Measurements from ENCODE around the gene SDCCAG8.

SDCCAG8 gene

GRCh38 chr1:243254233-243254926 lies 1.5 kb upstream of the SDCCAG8 start:
- in situ Hi-C loops (cut with MboI; ENCODE audit: low sequenced_read_pairs): no loop called here

GRCh38 chr1:243254927-243255790 lies 682 bp upstream of the SDCCAG8 start, which contains the start of gene CEP170:
Gene CEP170 (minus strand): TSS chr1:243255281. CDS start chr1:243225280, 30,001 bp downstream.
- in situ Hi-C loops (cut with MboI; ENCODE audit: low sequenced_read_pairs): no loop called here

GRCh38 chr1:243256590-243256989 lies 749 bp downstream of the SDCCAG8 start:
- in situ Hi-C loops (cut with MboI; ENCODE audit: low sequenced_read_pairs): no loop called here

GRCh38 chr1:243257189-243257588 lies 1.3 kb downstream of the SDCCAG8 start:
- in situ Hi-C loops (cut with MboI; ENCODE audit: low sequenced_read_pairs): no loop called here

- in situ Hi-C loops (cut with MboI; ENCODE audit: low sequenced_read_pairs): no loop called here
Measured at GRCh38 chr1:243258731-243259130, 2.9 kb downstream of the SDCCAG8 start.

- in situ Hi-C loops (cut with MboI; ENCODE audit: low sequenced_read_pairs): no loop called here
Measured at GRCh38 chr1:243260221-243260880, 4.5 kb downstream of the SDCCAG8 start.

GRCh38 chr1:243261390-243261789 lies 5.5 kb downstream of the SDCCAG8 start:
- in situ Hi-C loops (cut with MboI; ENCODE audit: low sequenced_read_pairs): no loop called here

GRCh38 chr1:243264717-243265116 lies 8.9 kb downstream of the SDCCAG8 start:
- in situ Hi-C loops (cut with MboI; ENCODE audit: low sequenced_read_pairs): no loop called here

GRCh38 chr1:243266231-243266630 lies 10.4 kb downstream of the SDCCAG8 start:
- in situ Hi-C loops (cut with MboI; ENCODE audit: low sequenced_read_pairs): no loop called here

- in situ Hi-C loops (cut with MboI; ENCODE audit: low sequenced_read_pairs): no loop called here
Measured at GRCh38 chr1:243267471-243267880, 11.6 kb downstream of the SDCCAG8 start.

- in situ Hi-C loops (cut with MboI; ENCODE audit: low sequenced_read_pairs): no loop called here
Measured at GRCh38 chr1:243267914-243268653, 12.2 kb downstream of the SDCCAG8 start.

- in situ Hi-C loops (cut with MboI; ENCODE audit: low sequenced_read_pairs): no loop called here
Measured at GRCh38 chr1:243268751-243269460, 13.1 kb downstream of the SDCCAG8 start.

GRCh38 chr1:243269461-243269801 lies 13.6 kb downstream of the SDCCAG8 start:
- in situ Hi-C loops (cut with MboI; ENCODE audit: low sequenced_read_pairs): no loop called here

- in situ Hi-C loops (cut with MboI; ENCODE audit: low sequenced_read_pairs): no loop called here
Measured at GRCh38 chr1:243270097-243270864, 14.4 kb downstream of the SDCCAG8 start.

GRCh38 chr1:243271996-243272395 lies 16.2 kb downstream of the SDCCAG8 start:
- in situ Hi-C loops (cut with MboI; ENCODE audit: low sequenced_read_pairs): no loop called here

GRCh38 chr1:243272401-243272800 lies 16.6 kb downstream of the SDCCAG8 start:
- in situ Hi-C loops (cut with MboI; ENCODE audit: low sequenced_read_pairs): no loop called here

- in situ Hi-C loops (cut with MboI; ENCODE audit: low sequenced_read_pairs): no loop called here
Measured at GRCh38 chr1:243273506-243273905, 17.7 kb downstream of the SDCCAG8 start.

GRCh38 chr1:243273945-243274344 lies 18.1 kb downstream of the SDCCAG8 start:
- in situ Hi-C loops (cut with MboI; ENCODE audit: low sequenced_read_pairs): no loop called here

- in situ Hi-C loops (cut with MboI; ENCODE audit: low sequenced_read_pairs): no loop called here
Measured at GRCh38 chr1:243275316-243275715, 19.5 kb downstream of the SDCCAG8 start.
